Measurements from ENCODE around the gene CATSPERZ.

Gene CATSPERZ

DNA sequence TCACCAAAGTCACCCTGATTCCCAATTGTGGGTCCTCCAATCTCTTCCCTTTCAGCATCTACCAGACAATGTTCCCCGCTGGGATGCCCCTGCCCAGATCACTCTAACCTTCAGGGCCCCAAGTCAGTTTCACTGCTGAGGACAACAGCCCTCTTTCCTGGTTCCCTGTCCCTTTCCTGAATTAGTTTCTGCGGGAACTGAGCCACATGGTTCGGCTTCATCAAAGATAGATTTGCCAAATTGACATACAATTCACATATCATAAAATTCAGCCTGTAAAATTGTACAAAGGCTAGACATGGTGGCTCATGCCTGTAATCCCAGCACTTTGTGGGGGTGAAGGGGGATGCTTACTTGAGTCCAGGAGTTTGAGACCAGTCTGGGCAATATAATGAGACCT lies 27.8 kb downstream of the CATSPERZ start:
- POLR2A ChIA-PET: interaction anchor here (1.8 kb wide), 1 partner anchor 10 kb away, joined by 5 read pairs; the partner anchor contains the start of genes PRDX5 and TRMT112
- CTCF ChIA-PET: interaction anchor here (1.0 to 1.5 kb wide), 2 partner anchors 10 to 27 kb away, joined by 3 to 4 read pairs; partner anchors contain the start of gene PRDX5
- TF ChIP-seq, protein P1, sequence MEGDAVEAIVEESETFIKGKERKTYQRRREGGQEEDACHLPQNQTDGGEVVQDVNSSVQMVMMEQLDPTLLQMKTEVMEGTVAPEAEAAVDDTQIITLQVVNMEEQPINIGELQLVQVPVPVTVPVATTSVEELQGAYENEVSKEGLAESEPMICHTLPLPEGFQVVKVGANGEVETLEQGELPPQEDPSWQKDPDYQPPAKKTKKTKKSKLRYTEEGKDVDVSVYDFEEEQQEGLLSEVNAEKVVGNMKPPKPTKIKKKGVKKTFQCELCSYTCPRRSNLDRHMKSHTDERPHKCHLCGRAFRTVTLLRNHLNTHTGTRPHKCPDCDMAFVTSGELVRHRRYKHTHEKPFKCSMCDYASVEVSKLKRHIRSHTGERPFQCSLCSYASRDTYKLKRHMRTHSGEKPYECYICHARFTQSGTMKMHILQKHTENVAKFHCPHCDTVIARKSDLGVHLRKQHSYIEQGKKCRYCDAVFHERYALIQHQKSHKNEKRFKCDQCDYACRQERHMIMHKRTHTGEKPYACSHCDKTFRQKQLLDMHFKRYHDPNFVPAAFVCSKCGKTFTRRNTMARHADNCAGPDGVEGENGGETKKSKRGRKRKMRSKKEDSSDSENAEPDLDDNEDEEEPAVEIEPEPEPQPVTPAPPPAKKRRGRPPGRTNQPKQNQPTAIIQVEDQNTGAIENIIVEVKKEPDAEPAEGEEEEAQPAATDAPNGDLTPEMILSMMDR (IDR thresholded peaks at IDR 0.05; ENCODE audit: control extremely low read depth, extremely low read depth, low read depth, missing control alignments): no peak
- no peak for DNase-seq (ENCODE audit: extremely low spot score)

- TF ChIP-seq, protein P1 (IDR thresholded peaks at IDR 0.05; ENCODE audit: control extremely low read depth, extremely low read depth, low read depth, missing control alignments): no peak
- ChIA-PET POLR2A (interaction anchor here (1.5 to 2.0 kb wide), 2 partner anchors 9 to 13 kb away, joined by 4 to 18 read pairs; partner anchors contain the start of genes CCDC88B, PRDX5 and TRMT112), CTCF (interaction anchor here (0.8 to 4.2 kb wide), 15 partner anchors 8 to 634 kb away, joined by 3 to 71 read pairs (median 9); partner anchors contain the start of genes CATSPERZ, CCDC88B, ESRRA and FERMT3)
- DNase-seq (ENCODE audit: extremely low spot score): no peak
These were observed 30.7 kb downstream of the CATSPERZ start for GRCh38 chr11:64330888-64331287.

DNA sequence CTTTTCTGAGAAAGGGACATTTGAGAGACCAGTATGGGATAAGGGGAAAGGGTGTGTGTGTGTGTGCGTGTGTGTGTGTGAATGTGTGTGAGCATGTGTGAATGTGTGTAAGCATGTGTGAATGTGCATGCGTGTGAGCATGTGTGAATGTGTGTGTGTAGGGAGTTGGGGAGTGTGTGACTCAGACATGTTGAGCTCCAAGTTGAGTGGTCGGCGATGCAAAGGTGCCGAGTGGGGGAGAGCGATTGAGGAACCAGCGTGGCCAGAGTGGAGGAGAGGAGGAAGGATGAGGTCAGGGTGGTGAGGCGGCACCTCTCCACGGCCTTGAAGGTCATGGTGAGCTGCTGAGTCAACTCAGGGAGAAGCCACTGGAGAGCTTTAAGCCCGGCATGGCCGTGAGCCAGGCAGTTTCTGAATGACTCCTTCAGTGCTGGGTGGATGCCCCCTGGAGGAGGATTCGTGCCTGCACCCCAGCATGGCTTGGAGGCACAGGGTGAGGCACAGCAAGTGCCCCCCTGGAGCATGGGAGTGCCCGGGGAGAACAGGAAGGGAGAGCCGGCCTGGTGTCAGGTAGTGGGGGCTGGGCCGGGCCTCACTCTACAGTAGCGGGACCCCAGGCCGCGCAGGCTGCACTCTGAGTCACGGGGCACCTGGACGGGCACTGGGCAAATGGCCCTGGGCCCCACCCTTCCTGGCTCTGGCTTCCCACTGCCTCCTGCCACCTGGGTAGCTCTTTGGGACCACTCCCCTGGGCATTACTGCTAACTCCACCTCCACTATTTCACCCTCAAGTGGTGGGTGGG lies 31.6 kb downstream of the CATSPERZ start:
- ChIA-PET CTCF (interaction anchor here (0.7 to 4.2 kb wide), 25 partner anchors 9 to 633 kb away, joined by 3 to 71 read pairs (median 4); partner anchors contain the start of genes CATSPERZ, CCDC88B, ESRRA and FERMT3), POLR2A (interaction anchor here (0.6 to 2.0 kb wide), 4 partner anchors 8 to 146 kb away, joined by 3 to 18 read pairs (median 5); partner anchors contain the start of genes CCDC88B, PRDX5, STIP1 and TRMT112)
- DNase-seq (ENCODE audit: extremely low spot score): peak; percentile 79
- TF ChIP-seq, protein P1 (IDR thresholded peaks at IDR 0.05; ENCODE audit: control extremely low read depth, extremely low read depth, low read depth, missing control alignments): peak; percentile 56

DNA sequence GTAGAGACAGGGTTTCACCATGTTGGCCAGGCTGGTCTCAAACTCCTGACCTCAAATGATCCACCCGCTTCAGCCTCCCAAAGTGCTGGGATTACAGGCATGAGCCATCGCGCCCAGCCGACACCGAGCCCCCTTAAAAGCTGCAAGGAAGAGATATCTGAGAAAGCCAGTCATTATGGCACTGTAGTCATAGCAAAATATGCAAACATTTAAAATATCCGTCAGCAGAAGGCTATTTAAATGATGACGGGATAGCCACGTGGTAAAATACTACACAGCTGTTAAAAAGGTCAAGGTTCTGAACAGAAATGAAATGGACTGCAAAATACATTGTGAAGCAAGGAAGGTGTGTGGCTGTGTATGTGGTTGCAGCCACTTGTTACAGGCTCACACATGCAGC lies 33.4 kb downstream of the CATSPERZ start:
- TF ChIP-seq, protein P1 (IDR thresholded peaks at IDR 0.05; ENCODE audit: control extremely low read depth, extremely low read depth, low read depth, missing control alignments): no peak
- CTCF ChIA-PET: interaction anchor here (0.9 to 4.2 kb wide), 6 partner anchors 8 to 129 kb away, joined by 3 to 71 read pairs (median 32); partner anchors contain the start of genes CCDC88B, ESRRA, PRDX5 and TRMT112
- no peak for DNase-seq (ENCODE audit: extremely low spot score)

GRCh38 chr11:64334764-64335735 lies 34.9 kb downstream of the CATSPERZ start:
- DNase-seq (ENCODE audit: extremely low spot score): peak; percentile 88
- TF ChIP-seq, protein P1 (IDR thresholded peaks at IDR 0.05; ENCODE audit: control extremely low read depth, extremely low read depth, low read depth, missing control alignments): no peak
- ChIA-PET POLR2A (interaction anchor here (1.3 to 1.8 kb wide), 2 partner anchors 12 to 17 kb away, joined by 3 to 10 read pairs; partner anchors contain the start of genes PRDX5 and TRMT112), CTCF (interaction anchor here (1.3 to 4.0 kb wide), 4 partner anchors 11 to 30 kb away, joined by 3 to 20 read pairs (median 6); partner anchors contain the start of genes ESRRA, PRDX5 and TRMT112)

More for the DNA sequence above, 33.4 kb downstream of the CATSPERZ start:
- POLR2A ChIA-PET: no interaction called here
